HG03565 (cell line): ENCODE data around the gene NANOS2.
A peak's percentile ranks its signal among the peaks of the same experiment; 100 is the strongest.
"Not testable (repeated sequence)": the region's sequence is repeated elsewhere in the genome, so short reads cannot be mapped to it uniquely, and the experiment has no call there.

Source experiments
- ATAC-seq: cut with Tn5 transposase; IDR thresholded peaks from one replicate; pipeline ENCODE4 v1.9.1; 2021; ENCODE audit warnings: mild to moderate bottlenecking, moderate library complexity; ENCODE audit not compliant: unreplicated experiment

Gene NANOS2

DNA sequence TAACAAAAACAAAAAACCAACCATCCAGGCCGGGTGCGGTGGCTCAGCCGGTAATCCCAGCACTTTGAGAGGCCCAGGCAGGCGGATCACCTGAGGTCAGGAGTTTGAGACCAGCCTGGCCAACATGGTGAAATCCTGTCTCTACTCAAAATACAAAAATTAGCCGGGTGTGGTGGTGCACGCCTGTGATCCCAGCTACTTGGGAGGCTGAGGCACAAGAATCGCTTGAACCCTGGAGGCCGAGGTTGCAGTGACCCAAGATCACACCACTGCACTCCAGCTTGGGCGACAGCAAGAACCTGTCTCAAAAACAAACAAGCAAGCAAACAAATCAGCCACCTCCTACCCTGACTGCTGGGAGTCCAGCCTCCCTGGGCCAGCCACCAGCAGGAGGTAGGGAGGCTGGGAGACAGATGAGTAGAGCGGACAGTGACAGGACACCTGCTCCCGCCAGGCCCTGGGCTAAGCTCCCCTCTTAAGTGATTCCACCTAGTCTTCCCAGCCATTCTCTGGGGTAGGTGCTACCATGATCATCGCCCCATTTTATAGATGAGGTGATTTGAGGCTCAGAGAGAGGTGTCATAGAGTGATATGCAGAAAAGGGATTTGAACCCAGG lies 18.5 kb downstream of the NANOS2 start:
- not testable (repeated sequence) for ATAC-seq

DNA sequence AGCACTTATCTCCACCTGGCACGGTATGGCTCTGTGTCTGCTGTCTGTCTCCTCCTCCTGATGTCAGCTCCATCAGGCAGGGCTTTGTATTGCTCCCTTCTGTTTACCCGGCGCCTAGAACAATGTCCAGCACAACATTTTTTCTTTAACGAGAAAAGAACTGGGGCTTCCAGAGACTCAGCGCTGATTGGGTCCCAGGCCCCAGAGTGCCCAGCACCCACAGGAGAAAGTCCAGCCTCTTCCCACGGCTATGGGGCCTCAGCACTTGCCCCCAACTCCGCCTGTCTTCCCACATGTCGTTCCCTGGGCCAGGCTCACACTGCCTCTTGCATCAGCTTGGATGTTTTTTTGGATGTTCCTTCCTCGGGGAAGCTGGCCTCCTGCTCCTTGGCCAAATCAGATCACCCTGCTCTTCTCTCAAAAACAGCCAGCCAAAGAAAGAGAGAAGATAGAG lies 19.0 kb downstream of the NANOS2 start:
- ATAC-seq, result no peak

DNA sequence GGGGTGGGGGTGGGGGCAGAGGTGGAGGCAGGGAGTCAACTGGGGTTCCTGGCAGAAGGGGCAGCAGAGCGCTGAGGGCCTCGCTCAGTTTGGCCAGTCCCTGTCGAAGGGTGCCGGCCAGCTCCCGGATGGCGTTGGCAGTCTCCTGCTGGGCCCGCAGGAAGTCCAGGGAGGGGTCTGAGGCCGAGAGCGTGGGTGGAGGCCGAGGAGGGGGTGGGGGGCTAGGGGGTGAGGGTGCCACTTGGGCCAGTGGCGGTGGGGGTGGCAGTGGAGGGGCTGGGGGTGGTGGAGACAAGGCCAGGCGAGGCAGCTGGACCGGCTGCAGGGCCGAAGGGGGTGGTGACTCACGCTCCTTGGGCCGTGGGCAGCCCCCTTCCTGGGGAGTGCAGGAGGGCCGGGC lies 23.7 kb downstream of the NANOS2 start:
- ATAC-seq, result no peak

DNA sequence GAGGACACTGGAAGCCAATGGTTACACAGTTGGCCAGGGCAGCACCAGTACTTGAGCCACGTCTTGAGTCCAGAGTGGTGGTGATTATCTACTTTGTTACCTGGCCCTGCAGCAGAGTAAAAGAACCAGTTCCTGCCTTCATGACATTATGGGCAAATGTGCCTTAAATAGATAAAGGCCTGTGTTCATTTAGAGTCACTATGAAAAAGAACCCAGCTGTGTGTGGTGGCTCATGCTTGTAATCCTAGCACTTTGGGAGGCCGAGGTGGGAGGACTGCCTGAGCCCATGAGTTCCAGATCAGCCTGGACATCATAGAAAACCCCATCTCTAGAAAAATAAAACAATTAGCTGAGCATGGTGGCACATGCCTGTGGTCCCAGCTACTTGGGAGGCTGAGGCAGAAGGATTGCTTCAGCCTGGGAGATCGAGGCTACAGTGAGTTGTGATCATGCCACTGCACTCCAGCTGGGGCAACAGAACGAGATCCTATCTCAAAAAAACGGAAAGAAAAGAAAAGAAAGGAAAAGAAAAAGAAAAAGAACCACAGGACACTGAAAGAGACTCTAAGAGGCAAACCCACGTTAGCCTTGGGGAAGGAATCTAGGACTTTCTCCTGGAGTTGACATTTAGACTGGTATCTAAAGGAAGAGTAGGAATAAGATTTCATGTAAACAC lies 25.2 kb downstream of the NANOS2 start:
- ATAC-seq, result no peak

DNA sequence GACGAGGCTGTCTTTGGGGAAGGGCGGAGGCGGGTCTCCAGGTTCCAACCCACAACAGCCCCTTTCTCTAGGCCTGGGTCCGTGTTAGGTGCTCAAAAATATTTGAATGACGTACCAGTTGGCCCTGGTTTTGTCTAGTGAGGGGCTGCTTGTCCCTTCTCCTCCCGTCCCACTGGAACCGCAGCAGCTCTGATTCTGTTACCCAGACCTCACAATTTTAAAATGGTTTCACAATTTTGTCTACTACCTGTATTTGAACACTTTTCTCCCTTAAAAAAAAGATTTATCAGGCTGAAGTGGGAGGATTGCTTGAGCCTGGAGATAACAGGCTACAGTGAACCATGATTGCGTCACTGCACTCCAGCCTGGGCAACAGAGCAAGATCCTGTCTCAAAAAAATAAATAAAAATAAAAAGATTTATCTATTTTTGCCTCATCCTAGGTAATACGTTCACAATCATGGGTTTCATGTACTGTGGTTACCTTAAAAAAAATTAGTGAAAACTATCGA lies 27.3 kb downstream of the NANOS2 start:
- ATAC-seq, result no peak

DNA sequence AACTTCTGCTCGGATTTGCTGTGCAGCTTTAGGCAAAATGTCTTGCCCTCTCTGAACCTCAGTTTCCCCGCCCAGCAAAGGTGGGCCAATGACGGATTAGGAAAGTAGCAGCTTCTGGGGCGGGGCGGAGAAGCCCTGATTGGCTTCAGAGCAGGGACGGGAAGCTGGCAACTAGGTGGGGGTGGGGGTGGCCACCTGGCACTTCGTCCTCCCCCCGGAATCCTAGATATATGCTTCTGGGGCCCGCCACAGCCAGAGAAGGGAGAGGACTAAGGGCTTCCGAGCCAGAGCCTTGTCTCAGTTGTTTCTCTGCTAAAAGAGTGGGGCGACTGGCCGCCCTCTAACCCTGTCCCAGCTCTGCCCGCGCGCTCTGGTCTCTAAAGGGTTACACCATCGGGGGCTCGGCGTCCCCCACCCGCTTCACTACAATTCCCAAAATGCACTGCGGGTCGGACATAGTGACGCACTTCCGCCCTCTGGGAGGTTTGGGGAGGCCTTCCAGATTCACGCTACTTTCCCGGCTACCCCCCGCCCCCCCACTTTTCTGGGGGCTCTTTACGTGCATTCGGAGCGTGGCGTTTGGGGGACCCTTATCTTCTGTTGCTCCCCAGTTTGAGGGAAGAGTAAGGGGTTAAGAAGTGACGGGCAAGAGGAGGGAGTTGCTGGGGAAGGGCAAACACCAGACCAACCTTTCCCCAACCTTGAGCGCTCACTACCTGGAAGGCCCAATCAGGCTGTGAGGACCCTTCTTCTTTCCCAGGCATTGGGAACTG lies 28.0 kb downstream of the NANOS2 start:
- ATAC-seq, result peak; percentile 38

DNA sequence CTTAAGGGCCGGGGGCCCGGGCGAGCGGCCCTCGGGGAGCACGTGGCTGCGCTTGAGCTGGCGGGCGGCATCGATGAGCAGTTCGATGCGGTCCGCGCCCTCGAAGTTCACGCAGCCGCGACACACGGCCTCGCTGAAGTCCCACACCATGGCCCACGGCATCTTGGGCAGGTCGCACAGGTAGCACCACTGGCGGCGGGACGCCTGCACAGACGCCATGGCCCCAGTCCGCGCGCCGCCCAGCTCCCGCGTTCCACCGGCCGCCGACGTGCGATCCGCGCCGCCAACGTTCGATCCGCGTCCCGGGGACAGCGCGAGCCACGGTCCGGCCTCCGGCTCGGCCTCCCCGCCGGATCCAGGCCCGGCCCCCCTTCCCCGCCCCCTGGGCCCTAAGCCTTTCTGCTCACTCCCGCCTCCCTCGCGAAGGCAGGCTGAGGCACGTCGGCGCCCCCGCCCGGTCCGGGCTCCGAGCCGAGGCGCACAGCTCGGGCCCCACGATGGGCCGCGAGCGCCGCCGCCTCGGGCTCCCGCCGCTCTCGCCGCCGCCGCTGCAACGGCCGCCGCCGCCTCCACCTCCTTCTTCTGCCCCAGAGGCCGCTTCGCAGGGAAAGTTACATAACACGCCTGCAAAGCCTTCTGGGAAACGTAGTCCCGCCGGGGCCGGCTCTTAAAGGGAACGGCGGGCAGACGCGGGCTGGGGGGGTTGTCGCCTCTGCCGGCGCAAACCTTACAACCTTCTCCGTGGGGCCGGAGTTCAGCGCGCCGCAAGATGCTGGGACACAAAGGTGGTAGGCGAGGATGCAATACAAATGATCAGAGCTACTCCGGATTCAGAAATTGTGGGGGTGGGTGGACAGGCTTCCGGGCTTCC lies 28.8 kb downstream of the NANOS2 start, which contains the start of gene IRF2BP1:
Gene IRF2BP1, minus strand, starts transcription at position 586 of the 871 bp plus-strand sequence. Its CDS starts 367 bp downstream, at position 219.
- peak; percentile 36 for ATAC-seq

DNA sequence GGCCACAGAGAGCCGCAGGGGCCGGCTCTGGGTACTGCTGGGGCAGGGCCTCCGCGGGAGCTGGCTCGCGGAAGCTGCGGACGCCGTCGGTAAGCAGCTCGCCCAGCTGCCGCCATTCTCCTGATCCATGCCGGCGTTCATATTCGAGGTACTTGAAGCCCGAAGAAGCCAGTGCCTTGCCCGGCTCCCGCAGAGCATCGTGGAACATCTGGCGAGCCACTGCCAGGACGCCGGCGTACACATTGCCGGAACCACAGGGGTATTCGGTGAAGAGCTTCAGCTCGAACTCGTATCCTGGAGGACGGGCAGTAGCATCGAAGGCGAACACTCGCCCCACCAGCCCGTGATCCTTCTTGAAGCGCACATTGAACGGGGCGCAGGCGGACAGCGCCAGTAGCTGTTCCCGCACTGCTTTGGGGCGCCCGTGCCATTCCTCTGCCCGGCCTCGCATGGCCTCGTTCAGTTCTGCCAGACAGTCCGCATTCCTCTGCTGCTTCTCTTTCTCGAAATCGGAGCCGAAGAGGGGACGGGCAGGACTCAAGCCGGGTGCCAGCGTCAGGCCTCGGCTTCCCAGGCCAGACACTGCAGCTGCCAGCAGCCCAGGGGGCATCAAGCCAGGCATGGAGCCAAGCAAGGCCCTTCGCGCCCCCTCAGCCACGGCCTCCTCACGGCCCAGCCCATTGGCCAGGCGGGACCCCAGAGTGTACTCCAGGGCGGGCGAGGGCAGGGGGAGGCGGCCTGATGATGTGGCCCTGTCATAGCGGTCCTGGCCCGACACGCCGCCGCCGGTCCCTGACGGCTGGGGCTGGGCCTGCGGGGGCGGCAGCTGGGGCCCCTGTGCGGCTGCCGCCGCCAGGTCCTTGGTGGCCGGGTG lies 29.7 kb downstream of the NANOS2 start:
- no peak for ATAC-seq

DNA sequence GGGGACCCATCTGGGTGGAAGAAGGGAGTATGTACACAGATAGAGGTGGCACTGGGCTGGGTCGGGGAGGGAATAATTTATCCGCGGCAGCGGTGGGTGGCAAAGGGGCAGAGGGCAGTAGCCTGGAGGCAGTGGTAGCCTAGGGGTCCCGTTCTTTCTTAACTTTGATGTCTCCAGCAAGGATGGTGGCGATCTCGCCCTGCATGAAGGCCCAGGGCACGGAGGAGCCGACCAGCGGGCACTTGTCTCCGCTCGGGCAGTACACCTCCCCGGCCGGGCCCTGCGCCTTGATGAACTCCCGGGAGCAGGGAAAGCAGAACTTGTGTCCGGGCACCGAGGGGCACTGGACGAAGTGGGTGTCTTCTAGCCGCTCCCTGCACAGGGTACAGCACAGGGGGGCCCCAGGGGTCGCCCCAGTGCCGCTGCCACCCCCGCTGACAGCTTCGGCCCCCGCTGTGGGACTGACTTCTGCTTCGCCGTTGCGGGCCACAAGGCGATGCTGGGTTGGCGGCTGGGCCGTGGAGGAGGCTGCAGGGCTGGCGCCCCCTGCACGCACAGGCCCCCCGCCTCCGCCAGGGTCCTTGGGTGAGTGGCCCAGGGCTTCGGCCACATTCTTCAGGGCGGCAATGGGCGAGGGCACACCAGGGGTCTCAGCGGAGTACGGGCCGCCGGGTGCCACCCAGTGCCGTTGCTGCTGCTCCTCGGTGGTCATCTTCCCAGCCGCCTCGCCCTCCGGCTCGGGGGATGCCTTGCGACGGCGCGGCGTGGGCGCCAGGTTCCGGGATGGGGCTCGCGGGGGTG lies 30.5 kb downstream of the NANOS2 start:
- ATAC-seq, result no peak

DNA sequence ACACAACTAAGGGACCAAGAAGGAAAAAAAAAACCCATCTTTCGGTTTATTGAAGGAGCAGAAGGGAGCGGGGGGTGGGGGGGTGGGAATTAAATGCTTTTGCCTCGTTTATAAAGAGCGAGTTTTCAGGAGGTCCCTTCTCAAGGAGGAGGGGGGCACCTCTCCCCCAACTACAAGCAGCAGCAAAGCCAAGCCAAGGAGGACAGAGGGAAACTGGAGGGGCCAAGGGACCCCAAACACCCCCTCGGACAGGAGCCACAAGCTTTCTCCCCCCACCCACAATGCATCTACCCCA lies 31.0 kb downstream of the NANOS2 start:
- ATAC-seq, result no peak

DNA sequence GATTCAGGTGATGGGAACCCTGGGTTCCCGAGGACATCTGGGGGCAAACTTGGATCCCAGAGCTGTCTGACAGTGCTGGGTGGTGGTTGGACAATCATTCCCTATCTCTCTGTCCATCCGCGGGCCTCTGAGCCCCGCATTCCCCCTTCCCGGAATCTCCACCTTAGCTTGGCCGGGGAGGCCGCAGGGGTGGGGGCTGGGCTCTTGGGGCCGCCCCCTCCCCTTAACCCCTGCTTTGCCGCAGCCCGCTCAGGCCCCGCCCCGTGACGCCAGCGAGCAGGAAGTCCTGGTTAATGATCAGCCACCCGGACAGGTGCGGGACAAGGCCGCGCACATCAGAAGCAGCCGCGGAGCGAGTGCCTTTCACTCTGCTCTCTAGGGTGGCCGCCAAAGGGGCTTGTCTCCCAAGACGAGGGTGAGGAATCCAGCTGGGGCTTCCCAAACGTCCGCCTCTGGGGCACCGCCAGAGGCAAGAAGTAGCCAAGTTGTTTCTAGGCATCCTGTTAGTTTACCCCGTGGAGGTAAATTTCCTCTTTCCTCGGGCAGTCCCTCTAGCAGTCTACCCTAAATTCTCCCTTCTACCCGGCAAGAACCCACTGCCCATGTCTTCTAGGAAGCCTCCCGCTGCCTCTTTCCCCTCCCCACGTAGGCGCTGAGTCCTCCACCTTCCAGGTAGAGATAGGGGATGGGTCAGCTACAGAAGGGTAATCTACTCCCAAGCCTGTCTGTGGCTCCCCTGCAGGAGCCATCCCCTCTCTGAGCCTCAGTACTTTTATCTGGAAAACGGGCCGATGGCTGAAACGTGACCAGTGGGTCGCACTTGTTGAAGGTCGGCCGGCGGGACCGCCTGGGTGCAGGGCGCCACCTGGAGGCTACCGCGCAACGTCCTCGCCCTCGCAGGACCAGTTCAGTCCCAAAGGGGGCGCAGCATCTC lies 31.7 kb downstream of the NANOS2 start:
- ATAC-seq, result peak; percentile 34

DNA sequence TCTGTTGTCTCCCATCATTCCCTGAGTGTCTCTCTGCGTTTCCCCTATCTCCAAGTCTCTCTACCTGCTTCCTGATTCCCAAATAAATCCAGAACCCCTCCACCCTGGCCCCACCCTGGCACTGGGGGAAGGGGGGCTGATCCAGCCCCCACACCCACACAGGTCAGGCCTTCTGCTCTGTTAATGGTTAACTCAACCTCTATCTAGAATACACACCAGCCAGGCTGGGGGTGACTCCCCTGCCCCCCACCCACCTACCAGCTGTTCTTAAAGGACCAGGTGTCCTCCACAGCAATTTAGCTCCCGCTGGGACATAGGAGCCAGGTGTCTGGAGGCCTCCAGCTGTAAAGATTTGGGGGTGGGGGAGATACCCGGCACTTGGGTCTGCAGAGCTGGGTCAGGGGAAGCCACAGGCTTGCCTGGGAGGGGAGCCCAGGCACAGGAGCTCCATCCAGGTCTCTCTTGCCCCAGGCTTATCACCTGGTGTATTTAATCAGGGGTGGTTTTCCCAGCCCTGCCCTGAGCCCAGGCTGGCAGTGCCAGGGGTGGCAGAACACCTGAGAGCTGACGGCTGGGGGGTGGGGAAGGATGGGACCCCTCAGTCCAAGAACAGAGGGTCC lies 32.6 kb downstream of the NANOS2 start:
- no peak for ATAC-seq

DNA sequence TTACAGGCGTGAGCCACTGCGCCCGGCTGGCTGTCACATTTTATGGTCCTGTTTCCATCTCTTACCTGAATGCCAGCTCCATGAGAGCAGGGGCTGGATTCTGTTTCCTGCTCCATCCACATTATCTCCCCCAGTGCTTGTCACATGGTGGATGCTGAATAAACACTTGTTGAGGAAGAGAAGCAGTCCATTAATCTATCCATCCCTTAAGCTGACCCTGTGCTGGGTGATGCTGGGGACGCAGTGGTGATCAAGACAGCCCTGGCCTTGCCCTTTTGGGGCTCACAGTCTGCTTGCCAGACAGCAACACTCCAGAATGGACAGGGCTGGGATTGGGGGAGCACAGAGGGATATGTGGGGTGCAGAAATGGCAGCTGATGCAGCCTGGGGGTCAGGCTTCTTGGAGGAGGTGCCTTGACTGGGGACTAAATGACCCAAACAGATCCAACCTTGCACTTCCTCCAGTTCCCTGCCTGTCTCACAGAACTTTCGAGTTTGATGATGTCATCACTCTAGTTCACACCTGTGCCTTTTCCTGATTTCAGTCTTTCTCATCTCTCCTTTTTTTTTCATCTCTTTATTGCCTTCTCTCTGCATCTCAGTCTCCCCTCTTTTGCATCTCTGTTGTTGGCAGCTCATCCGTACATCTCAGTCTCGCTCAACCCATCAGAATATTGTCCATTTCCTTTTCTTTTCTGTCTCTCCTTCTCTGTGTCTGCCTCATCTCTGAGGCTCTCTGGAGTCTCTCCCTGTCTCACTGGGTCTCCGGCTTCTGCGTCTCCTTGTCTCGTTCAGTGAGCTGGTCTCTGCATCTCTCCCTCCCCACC lies 33.3 kb downstream of the NANOS2 start:
- no peak for ATAC-seq

DNA sequence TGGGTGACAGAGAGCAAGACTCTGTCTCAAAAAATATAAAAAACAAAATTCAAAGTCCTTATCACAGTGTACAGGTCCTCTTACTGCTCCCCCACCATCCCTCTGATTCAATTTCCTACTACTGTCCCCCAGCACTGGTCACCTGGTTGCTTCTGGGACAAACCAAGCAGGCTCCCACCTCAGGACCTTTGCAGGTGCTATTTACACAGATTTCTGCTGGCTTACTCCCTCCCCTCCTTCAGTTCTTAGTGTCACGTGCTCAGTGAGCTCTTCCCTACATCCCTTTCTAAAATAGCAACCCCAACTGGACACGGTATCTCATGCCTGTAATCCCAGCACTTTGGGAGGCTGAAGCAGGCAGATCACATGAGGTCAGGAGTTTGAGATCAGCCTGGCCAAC lies 34.6 kb downstream of the NANOS2 start:
- ATAC-seq, result no peak

DNA sequence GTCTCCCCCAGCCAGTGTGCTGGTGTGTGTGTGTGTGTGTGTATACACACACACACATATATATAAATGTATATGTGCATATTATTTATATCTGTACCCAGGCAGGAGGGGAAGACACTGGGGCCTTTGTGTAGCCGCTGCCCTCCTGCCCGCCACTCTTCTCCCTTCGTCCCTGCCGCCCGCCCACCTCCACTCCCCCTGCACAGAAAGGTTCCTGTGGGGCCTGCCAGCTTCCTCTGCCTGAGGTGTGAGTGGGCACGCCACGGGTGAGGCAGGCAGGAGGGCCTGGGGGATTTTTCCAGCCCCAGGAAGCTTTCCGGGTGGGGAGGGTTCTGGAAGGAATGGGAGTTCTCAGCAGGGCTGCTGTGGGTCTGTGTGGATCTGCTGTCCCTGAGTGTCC lies 35.5 kb downstream of the NANOS2 start:
- no peak for ATAC-seq

DNA sequence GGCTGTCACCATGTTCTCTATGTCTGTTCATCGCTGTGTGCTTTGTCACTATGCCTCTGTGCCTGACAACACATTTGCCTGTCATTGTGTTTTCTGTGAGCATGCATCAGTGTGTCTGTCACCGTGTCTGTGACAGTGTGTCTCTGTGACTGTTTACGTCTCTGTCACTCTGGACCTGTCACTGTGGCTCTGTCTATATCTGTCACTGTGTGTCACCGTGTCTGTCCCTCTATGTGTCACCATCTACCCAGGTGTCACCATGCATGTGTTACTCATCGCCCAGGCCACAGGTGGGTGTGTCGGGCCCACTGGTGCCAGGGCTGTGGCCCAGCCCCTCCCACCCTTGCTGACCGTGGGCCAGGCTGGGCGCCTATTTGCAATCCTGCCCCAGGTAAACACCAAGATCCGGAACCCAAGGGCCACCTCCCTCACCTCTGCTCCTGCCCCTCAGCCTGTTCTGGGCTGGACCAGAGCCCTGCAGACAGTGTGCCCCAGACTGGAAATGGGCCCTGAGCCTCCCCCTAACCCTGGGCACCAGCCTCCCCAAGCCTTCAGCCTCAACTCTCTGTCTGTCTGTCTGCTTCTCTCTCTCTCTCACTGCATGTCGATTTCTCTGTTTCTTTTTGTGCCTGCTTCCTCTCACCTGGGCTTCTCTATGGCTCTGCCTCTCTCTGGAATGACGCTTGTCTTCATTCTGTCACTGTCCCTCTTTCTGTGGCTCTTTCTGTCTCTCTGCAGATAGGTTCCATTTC lies 36.4 kb downstream of the NANOS2 start:
- ATAC-seq, result no peak
